OCI-LY1 (cell line): ENCODE results near the gene ST3GAL4.

ENCODE experiments used
- EZH2 ChIP-seq: fragments of 200-600 bp; sonication (generic), shearing (Covaris generic); IDR thresholded peaks from 2 replicates; pipeline ENCODE4 v1.8.0; 2017; ENCODE audit warnings: borderline replicate concordance, mixed run types, mild to moderate bottlenecking, antibody characterized with exemption, low read length, moderate library complexity, mixed read lengths
- TF ChIP-seq, protein P1 (sequence below): fragments of 200-600 bp; sonication (generic), shearing (Covaris generic); IDR thresholded peaks from 2 replicates; pipeline ENCODE4 v1.5.1; 2017; ENCODE audit warnings: mild to moderate bottlenecking, antibody characterized with exemption, low read length, moderate library complexity, mixed read lengths

DNA sequence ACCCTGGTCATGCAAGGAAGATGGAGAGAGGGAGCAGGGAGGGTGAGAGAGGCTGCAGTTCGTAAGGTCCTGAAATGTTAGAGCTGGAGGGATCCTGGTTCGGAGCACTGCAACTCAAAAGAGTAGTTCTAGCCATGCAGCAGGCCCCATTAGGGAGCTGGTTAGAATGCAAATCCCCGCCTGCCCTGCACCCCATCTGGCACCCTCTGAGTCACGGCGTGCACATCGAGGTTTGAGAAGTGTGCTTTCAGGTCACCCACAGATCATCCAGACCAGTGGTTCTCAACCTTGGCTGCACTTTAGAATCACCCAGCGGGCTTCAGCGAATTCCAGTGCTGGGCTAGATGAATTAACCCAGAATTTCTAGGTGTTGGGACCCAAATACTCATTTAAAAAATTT, 48.2 kb downstream of the ST3GAL4 start:
- TF ChIP-seq, protein P1, sequence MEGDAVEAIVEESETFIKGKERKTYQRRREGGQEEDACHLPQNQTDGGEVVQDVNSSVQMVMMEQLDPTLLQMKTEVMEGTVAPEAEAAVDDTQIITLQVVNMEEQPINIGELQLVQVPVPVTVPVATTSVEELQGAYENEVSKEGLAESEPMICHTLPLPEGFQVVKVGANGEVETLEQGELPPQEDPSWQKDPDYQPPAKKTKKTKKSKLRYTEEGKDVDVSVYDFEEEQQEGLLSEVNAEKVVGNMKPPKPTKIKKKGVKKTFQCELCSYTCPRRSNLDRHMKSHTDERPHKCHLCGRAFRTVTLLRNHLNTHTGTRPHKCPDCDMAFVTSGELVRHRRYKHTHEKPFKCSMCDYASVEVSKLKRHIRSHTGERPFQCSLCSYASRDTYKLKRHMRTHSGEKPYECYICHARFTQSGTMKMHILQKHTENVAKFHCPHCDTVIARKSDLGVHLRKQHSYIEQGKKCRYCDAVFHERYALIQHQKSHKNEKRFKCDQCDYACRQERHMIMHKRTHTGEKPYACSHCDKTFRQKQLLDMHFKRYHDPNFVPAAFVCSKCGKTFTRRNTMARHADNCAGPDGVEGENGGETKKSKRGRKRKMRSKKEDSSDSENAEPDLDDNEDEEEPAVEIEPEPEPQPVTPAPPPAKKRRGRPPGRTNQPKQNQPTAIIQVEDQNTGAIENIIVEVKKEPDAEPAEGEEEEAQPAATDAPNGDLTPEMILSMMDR, result no peak
- no peak for TF ChIP-seq EZH2
